Measurements from ENCODE around the gene PTH2.

The PTH2 gene

DNA sequence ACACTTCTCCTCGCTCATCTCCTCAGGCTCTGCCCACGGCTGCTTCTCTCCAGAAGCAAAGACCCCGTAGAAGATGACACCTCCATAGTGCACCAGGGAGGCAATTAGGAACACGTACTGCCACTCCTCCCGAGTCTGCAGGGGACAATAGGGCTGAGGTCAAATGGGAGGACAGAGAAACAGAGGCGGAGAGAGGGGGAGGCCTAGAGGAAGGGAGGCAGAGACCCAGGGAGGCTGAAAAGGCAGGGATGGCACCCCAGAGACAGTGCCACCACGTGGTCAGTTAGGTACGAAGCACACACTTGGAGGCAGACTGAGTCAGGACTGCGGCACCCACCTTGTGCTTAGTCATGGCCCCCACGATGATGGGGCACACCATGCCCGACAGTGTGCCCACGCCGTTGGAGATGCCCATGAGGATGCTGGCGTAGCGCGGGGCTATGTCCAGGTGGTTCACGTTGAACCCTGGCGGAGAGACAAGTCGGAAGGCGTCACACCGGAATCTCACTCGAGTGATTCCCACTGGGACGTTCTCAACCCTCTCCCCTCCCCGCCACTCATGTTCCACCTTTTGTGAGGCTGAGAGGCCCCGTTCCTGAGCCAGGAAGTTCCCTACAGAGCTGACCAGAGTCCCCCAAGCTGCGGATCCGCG lies 7.6 kb upstream of the PTH2 start:
- no peak for DNase-seq (ENCODE audit: low read depth)

DNA sequence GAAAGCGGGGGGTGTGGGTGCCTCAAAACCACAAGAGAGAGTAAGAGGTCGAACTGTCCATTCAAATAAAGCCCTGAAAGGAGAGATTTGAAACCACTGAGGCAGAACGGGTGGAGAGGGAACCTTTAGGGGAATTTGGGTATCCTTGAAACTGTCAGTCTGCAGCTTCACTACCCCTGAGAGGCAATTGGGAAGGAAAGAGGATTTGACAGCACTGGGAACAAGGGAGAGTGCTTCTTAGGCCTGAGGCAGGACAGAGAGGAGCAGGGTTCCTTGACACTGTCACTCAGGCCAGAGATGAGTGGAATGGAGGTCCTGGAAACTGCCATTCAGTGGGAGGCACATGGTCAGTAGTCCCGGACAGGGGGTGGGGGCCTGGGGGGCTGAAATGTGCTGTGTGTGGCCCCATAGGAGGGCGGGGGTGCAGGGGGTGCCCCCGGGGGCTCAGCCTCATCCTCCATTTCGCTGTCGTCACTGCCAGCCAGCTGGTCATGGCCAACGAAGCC lies 7.0 kb upstream of the PTH2 start:
- DNase-seq (ENCODE audit: low read depth) = no peak

DNA sequence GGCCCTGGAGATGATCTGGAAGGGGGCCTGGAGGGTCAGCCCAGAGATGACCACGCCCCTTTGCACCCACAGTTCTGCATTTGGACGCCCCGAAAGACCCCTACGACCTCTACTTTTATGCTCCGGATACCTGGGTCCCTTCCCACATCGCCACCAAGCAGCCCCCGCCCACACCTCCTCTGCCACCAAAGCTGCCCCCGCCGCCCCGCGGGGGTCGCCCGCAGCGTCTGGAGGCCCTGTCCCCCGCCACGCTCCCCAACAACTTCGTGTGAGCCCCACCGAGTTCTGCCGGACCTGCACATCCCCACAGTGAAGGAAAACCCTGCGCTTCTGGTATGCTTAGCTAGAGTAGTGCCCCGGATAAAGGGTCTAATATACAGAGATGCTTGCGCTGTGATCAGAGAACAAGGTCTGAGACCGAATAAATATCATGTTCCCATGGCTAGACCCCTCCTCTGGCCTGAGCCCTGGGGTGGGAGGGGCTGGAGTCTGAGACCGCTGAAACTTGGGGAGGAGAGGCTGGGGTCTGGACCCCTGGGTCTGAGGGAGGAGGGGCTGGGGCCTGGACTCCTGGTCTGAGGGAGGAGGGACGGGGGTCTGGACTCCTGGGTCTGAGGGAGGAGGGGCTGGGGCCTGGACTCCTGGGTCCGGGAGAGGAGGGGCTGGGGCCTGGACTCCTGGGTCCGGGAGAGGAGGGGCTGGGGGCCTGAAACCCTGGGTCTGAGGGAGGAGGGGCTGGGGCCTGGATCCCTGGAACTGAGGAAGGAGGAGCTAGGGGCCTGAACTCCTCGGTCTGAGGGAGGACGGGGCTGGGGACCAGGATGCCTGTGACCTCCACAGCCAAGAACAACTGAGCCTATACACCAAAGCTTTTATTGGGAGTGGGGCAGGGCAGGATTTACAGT lies 5.6 kb upstream of the PTH2 start:
- no peak for DNase-seq (ENCODE audit: low read depth)

DNA sequence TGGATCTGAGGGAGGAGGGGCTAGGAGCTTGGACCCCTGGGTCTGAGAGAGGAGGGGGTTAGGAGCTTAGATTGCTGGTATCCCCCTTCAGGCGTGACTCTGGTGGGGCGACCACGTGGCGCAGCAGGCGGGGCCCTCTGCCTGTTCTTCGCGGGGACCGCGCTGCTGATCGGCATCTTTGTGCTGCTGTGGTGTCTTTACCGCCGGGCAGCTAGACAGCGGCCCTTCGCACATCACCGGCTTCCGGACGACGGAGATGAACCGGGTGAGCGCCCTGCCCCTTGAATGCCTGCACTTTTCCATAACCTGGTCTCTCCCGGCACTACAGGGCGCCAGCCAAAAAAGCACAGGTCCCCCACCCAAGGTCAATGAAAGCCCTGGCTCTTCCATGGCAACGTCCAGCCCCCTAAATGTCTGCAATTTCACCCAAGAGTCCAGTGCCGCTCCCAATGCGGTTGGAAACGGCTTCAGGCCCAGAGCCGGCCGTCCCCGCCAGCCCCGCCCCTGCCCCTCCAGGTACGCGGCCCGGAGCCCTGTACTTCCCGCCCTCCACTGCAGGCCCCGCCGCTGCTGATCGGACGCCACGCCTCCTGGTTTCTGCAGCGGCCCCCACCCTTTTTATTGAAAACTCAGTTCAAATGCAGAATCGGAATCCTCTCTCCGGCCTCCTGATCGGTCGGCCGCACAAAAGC lies 4.8 kb upstream of the PTH2 start:
- no peak for DNase-seq (ENCODE audit: low read depth)

DNA sequence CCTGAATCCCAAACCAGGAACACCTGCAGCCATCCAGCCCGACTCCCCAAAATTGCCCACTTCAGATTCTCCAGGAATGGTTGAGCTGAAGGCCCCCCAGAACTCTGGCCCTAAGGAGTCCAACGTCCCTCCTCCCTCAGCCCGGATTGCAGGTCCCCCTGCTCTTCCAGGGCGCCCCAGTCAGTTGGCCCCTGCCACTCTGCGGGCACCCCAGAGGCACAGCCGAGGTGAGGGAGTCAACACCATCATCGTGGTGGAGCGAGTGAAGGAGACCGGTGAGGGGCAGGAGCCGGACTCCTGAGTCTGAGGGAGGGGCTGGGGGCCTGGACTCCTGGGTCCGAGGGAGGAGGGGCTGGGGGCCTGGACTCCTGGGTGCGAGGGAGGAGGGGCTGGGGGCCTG lies 4.1 kb upstream of the PTH2 start:
- DNase-seq (ENCODE audit: low read depth) = no peak

DNA sequence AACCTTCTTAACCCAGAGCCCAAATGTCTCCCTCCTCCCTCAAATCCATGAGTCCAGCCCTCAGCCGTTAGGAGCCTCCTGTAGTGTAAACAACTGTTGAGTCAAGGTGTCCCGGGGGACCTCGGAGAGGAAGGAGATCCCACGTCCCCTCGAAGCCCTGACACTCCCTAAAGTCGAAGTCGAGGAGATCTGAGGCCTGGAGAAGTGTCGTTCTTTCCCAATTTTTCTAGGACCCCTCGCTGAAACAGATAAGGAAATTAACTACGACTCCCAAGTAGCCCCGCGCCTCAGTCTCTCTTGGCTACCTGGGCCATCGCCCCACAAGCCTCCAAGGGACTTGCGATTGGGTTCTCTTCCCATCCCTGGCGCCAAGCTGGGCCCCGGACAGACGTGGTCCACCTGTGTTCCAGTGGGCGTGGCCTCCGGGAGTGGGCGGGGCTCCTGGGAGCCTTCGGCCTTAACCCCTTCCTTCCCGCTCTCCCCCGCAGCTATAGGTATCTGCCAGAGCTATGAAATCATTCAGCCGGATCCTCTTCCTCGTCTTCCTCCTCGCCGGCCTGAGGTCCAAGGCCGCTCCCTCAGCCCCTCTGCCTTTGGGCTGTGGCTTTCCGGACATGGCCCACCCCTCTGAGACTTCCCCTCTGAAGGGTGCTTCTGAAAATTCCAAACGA lies 2.8 kb upstream of the PTH2 start:
- DNase-seq (ENCODE audit: low read depth) = no peak

DNA sequence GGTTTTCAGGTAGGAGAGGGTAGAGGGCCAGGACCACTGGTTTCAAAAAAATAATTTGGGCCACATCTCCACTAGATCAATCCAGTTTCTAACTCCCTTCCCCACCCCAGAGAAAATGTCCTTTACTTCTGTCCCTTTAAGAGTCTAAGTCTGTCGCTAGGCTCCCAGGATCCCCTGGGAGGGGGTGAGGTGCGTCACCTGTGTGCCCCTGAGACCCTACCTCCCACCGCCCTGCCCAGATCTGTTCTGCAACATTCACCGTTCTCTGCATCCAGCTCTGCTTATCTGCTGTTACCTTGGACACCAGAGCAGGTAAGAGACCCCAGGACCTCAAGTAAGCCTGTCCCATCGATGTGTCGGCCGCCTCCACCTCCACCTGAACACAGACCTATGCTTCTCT lies 1.9 kb upstream of the PTH2 start, which contains the start of gene GFY:
Gene GFY, plus strand, starts transcription at position 211 of the 400 bp plus-strand sequence. CDS start 1,043 bp downstream, outside the sequence.
- no peak for DNase-seq (ENCODE audit: low read depth)

DNA sequence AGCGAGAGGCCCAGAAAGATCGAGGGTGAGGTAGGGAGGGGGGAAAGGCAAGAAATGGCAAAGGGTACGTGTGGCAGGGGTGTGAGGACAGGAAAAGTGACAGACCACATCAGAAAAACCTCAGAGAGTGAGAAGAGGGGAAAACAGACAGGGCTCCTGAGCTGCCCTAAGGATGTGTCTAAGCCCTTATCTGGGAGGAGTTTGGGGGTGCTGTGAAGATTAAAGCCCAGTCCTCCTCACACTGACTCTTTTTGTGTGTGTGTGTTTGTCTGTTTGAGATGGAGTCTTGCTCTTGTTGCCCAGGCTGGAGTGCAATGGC lies 703 bp upstream of the PTH2 start:
- no peak for DNase-seq (ENCODE audit: low read depth)

DNA sequence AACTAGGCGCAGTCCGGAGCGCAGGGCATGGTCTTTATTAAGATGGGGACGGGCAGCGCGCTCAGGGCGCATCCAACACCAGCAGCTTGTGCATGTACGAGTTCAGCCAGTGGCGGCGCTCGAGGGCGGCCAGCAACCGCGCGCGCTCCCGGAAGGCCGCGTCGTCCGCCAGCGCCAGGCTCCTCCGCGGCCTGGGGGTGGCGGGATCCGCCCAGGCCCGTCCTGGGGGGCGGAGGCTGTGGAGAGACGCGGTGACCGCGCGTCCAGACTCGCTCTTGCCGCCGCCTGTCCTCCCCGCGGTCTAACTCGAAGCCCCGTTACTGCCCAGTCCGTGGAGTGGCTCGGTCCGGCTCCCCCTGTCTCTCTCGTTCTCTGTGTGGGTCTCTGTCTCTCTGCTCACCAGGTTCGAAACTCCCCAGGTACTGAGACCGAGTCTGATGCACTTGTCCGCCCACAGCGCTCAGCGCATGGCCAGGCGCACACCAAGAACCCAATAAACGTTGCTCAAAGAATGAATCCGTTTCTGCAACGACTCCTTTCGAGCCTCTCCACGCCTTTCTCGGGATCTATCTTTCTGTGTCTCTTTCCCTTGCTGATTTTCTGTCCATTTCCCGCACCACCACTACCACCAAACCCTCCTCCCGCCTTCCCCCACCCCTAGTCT lies 702 bp downstream of the PTH2 start:
- DNase-seq (ENCODE audit: low read depth) = no peak

DNA sequence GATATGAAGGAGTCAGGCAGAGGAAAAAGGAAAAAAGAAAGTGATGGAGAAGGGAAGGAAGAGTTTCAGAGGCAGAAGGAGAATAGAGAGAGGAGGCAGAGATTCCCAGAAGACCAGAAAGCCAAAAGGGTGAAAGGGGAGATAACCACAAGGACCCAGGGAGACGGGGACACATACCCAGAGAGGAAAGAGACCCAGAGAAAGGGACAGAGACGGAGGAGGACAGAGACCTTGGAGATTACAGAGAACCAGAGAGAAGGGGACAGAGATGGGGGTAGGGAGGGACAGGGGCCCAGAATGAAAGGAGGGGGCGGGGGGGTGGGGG lies 1.4 kb downstream of the PTH2 start:
- DNase-seq (ENCODE audit: low read depth) = no peak

DNA sequence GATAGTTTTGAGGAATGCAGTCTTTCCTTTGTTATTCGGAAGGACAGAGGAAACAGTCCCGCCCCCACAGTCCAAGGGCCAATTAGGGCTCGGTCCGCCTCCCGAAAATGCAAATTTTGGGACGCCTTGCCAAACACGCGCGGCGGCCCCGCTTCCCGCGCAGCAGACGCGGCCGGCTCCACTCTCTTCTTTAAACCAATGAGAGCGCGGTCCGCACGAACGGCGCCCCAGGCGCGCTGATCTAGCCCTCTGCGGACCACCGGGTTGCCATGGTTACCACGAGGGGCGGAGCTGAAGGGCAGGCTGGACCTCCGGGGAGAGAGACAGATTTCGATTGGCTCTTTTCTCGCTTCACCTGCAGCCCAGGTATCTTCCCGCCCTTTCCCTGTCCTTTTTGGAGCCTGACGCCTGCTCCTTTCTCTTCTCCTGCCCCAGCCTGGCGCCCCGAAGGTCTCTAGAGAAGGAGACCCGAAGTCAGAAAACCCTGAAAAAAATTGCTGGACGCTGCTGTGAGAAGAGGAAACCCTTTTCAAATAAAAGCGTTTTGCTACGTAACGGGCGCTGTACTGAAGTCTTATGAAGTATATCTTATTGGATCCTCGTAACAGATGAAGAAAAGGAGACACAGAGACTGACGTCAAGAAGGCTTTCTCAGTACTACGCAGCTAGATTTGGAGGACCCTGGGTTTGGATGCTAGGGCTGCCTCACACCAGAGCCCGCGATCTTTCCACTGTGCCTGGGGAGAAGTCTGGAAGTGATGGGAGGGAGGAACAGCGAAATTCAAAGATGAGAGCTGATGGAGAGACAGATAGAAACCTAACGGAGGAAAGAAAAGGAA lies 2.0 kb downstream of the PTH2 start:
- no peak for DNase-seq (ENCODE audit: low read depth)

DNA sequence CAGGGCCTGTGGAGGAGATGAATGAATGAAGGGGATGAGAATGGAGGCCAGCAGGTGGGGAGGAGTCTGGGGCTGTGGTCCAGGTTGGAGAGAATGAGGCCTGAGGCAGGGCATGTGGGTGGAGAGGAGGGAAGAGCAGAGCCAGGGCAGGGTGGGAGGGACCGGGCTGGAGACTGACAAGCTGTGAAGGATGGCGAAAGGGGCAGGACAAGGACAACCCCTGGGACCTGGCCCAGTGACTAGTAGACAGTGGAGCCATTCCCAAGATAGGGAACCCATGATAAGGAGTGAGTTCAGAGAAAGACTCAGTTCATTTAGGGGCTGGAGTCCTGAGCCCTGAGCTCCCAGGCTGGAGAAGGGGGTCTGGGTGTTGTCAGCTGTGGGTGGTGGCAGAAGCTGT lies 3.0 kb downstream of the PTH2 start:
- no peak for DNase-seq (ENCODE audit: low read depth)

DNA sequence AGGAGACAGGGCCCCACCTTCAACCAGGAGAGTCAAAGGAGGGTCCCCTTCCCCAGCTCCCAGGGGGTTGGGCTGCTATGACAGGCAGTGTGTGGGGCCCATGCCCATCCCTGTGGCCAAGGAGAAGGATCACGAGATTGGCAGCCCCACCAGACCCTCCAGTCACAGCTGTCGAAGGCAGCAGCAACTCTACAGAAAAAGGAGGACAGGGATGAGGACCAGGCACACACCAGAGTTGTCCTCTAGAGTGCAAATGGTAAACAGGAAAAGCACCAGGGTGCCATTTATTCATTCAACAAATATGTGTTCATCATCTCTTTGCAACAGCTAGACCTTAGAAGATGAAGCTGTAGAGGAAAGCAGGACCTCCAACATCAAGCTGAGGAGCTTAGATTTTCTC lies 4.1 kb downstream of the PTH2 start:
- no peak for DNase-seq (ENCODE audit: low read depth)

DNA sequence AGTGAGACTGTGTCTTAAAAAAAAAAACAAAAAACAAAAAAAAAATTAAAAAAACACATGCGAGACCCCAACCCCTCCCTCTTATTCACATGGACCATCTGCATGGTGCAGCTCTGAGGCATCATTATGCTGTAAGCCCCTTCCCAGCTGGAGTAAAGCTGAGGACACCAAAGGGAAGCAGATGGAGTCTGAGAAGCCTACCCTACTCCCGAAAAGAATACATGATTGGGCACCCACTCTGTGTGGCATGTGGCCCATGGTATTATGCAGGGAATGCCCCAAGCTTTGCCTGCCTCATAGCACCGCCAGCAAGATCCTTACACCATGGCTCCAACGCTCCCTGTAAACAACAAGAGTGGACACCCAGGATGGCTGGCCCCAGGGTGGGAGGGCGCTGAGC lies 4.7 kb downstream of the PTH2 start:
- no peak for DNase-seq (ENCODE audit: low read depth)

DNA sequence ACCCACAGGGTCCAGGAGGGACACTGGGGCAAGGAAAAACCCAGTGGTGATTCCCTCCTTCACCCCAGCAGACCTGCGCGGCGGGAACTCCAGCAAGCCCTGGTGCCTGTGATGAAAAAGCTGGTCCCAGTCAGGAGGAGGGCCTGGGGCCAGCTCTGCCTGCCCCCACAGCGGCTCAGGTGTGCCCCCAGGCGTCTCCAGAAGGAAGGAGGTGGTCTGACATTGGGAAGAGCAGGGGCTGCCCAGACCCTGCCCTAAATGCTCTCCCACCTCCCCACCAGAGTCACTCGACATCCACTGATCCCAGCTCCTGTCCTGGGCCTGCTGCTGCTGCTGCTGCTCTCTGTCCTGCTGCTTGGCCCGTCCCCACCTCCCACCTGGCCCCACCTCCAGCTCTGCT lies 6.2 kb downstream of the PTH2 start:
- DNase-seq (ENCODE audit: low read depth) = no peak

DNA sequence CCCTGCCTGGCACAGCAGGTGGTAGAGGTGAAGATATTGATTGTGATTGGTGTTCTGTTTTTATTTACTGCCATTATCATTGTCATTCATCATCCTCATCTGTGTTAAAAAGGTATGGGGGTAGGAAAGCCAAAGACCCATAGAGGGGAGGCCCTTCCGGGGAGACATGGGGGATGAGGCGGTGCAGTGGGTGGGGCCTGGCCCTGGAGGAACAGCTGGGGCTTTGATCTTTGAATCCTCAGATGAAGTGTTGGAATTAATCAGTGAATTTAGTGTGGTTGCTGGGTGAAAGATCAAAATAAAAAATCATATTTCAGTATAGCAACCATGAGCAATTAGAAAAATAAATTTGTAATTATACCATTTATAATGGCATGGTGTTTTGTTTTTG lies 7.4 kb downstream of the PTH2 start:
- no peak for DNase-seq (ENCODE audit: low read depth)

DNA sequence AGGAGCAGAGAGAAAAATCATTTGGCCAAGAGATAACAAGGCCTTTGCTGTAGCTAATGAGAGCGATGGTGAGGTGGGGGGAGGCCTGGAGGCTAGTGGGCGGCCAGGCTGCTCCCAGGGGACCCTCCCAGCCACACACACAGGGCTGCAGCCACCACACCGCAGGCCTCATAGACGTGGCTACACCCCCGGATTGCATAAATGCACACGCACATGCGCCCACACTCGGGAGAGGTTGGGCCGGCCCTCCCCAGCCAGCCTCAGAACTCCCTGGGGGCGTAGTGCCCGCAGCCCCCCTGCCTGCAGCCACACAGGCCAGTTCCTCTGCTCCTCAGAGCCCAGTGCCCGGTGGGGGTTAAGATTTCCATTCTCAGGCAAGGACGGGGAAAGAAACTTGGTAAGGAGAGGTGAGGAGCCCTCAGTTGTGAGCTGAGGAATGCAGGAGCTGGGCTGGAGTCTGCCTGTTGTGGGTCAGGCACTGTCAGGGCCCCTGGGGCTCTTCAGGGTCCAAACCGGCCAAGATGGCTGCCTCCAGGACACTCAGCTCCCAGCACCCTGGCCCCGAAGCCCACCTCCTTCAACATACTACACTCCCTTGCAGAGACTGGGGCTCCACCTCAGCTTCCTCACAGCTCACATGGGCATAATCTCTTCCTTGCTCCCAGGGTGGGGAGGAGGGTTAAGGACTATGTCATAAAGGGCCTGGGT lies 8.0 kb downstream of the PTH2 start:
- DNase-seq (ENCODE audit: low read depth) = no peak

DNA sequence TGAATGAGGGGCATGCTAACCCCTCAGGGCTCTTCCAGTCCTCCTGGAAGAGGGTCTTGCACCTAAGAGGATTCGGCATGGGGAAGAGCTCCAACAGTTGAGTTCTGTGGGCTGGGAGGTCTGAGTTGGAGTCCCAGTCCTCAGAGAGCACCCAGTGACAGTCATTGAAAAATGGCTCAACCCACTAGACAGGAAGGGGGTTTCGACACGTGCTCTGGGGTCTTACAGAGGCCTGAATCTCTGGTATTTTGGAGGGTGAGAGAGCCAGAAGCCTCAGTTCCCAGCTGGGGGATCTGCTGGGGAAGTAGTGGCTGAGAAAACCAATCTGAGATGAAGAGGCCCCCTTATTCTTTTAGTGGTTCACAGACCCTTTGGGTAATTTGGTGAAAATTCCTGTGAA lies 9.0 kb downstream of the PTH2 start:
- DNase-seq (ENCODE audit: low read depth) = no peak

DNA sequence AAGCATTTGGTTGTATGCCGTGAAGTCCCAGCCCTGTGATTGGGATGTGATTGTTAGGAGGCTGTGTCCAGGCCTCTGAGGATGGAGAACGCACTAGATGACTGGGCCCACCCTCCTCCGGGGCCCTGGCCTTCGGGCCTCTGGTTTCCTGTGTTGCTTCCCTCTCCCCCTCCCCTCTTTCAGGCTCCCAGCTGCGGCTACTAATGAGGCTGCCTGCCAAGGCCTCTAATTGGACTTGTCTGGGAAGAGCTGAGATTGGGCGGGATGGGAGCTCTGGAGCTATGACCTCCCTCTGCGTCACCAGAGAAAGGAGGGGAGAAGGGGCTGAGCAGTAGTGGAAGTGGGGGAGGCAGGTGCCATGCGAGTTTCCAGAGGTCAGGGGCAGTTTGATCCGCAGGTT lies 9.9 kb downstream of the PTH2 start:
- DNase-seq (ENCODE audit: low read depth) = no peak

DNA sequence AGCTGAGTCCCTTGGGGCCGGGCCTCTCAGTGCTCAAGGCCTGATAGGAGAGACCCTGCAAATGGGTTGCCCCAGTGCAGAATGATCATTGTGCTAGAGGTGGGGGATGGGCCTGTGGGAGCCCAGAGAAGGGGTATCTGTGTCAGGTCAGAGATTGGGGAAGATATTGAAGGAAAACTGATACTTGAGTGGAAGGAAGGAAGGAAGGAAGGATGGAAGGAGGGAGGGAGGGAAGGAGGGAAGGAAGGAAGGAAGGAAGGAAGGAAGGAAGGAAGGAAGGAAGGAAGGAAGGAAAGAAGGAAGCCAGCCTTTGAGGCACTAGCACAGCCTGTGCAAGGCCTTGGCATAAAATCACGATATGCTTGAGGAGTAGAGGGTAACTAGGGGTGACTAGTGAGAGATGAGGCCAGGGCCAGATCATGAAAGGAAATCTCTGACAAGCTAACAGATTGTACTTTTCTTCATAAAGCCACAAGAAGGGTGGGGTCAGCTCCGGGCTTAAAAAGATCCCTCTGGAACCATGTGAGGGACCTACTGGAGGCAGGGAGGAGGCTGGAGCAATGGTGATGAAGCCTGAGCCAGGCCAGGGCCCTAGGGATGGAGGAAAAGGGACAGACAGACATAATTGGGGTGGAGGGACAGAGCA lies 11.4 kb downstream of the PTH2 start:
- no peak for DNase-seq (ENCODE audit: low read depth)

All from activated gamma-delta T cell treated with anti-CD3 and anti-CD28 coated beads, Interleukin-2, amount 50 U/mL, for 16 hours (primary cell).